Hepatocyte (in vitro differentiated cells): ENCODE measurements around the gene OR5AC2. TPM values are rescaled to one million over a fixed set of nuclear protein-coding genes. Genes with fewer than 3 reads are reported as not detected.

Experiments
- DNase-seq: peaks from one replicate; pipeline ENCODE4 v3.0.0-alpha.2; 2016; ENCODE audit warnings: low spot score
- H2AFZ ChIP-seq: fragments of 200-600 bp; sonication (generic); 2 replicates; pipeline ENCODE4 v1.6.0; 2016; ENCODE audit warnings: antibody characterized with exemption, mild to moderate bottlenecking
- H3K27ac ChIP-seq: fragments of 200-600 bp; sonication (generic); 2 replicates; pipeline ENCODE4 v1.5.1; 2016; ENCODE audit warnings: mild to moderate bottlenecking
- H3K27me3 ChIP-seq: fragments of 200-600 bp; sonication (generic); 2 replicates; pipeline ENCODE4 v1.6.1; 2016
- H3K36me3 ChIP-seq: fragments of 200-600 bp; sonication (generic); replicated peaks from 2 replicates; pipeline ENCODE4 v1.5.1; 2016; ENCODE audit warnings: low read depth; ENCODE audit not compliant: insufficient read depth
- H3K4me1 ChIP-seq: fragments of 200-600 bp; sonication (generic); 2 replicates; pipeline ENCODE4 v1.5.1; 2016; ENCODE audit warnings: mild to moderate bottlenecking, moderate library complexity; ENCODE audit not compliant: insufficient read depth
- H3K4me2 ChIP-seq: fragments of 200-600 bp; sonication (generic); 2 replicates; pipeline ENCODE4 v1.6.0; 2016
- H3K4me3 ChIP-seq: fragments of 200-600 bp; sonication (generic); 2 replicates; pipeline ENCODE4 v1.5.1; 2016; ENCODE audit warnings: mild to moderate bottlenecking
- H3K79me2 ChIP-seq: fragments of 200-600 bp; sonication (generic); 2 replicates; pipeline ENCODE4 v1.6.0; 2017; ENCODE audit warnings: mild to moderate bottlenecking
- H3K9me2 ChIP-seq: fragments of 200-600 bp; sonication (generic); replicated peaks from 2 replicates; pipeline ENCODE4 v1.6.0; 2017; ENCODE audit warnings: mild to moderate bottlenecking; ENCODE audit not compliant: insufficient read depth
- H3K9me3 ChIP-seq: fragments of 200-600 bp; sonication (generic); 2 replicates; pipeline ENCODE4 v1.5.1; 2016; ENCODE audit warnings: low read depth, mild to moderate bottlenecking
- H4K20me1 ChIP-seq: fragments of 200-600 bp; sonication (generic); 2 replicates; pipeline ENCODE4 v1.6.0; 2016; ENCODE audit warnings: mild to moderate bottlenecking; ENCODE audit not compliant: insufficient read depth, poor library complexity, severe bottlenecking
- EZH2 ChIP-seq: fragments of 200-600 bp; sonication (generic); IDR thresholded peaks from 2 replicates; pipeline ENCODE4 v1.6.1; 2016; ENCODE audit warnings: antibody characterized with exemption, mild to moderate bottlenecking, borderline replicate concordance
- EZH2phosphoT487 ChIP-seq: fragments of 200-600 bp; sonication (generic); IDR thresholded peaks from one replicate; pipeline ENCODE4 v1.6.1; 2018; ENCODE audit warnings: antibody characterized with exemption, mild to moderate bottlenecking, low read depth, moderate library complexity; ENCODE audit not compliant: unreplicated experiment, severe bottlenecking
- WGBS: methylation state at CpG from one replicate; pipeline ENCODE4 v1.1.6; 2016; ENCODE audit warnings: low lambda C conversion rate; ENCODE audit errors: missing lambda C conversion rate; 5-methylcytosine and 5-hydroxymethylcytosine counted together
- polyA plus RNA-seq: library from polyadenylated mRNA; unstranded; fragments of >200 nt; fragmentation: Nextera tagmentation; extraction: Ambion mirVana; gene quantifications from 2 replicates; pipeline ENCODE4 v1.2.1, GENCODE V29; 2016
- total RNA-seq: library from RNA; depleted of rRNA; stranded (reverse); fragments of >200 nt; gene quantifications from 2 replicates; pipeline ENCODE4 v1.2.3, GENCODE V29; 2014
- TF ChIP-seq, protein P1 (sequence below): fragments of 200-600 bp; sonication (generic); IDR thresholded peaks from 2 replicates; pipeline ENCODE4 v1.5.1; 2016; ENCODE audit warnings: antibody characterized with exemption, mild to moderate bottlenecking; ENCODE audit not compliant: poor library complexity

Gene OR5AC2
- total and polyA plus RNA-seq, 2 experiments from 2014 or later = not detected

DNA sequence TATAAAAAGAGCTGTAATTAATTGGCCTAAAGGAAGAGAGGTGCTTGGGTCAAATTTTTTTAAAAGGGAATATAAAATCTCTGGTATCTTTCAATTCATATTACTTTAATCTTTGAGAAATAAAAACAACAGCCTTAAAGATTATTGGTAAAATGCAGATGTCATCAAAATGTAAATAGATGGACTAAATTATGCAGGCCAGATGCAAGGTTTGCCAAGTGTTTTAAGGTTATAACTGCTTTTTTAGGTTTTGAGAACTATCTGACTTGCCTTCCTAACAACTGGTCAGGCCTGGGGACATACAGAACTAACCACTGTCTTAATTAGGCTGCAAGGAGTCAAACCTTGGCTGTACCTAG lies 23.6 kb downstream of the OR5AC2 start:
- Histone ChIP-seq H3K4me2 (no peak overlapping the region), H4K20me1 (no peaks in the 10 kb centered on the region), H3K36me3 (no peaks in the 10 kb centered on the region), H3K9me3 (peaks cover 5% of the 10 kb centered on the region), H3K4me3 (no peak overlapping the region), H3K4me1 (no peaks in the 10 kb centered on the region), H3K27me3 (no peaks in the 10 kb centered on the region), H3K27ac (no peak overlapping the region), H3K79me2 (no peaks in the 10 kb centered on the region), H2AFZ (no peak overlapping the region), H3K9me2 (no peaks in the 10 kb centered on the region)
- TF ChIP-seq EZH2 = no peak
- TF ChIP-seq, protein P1, sequence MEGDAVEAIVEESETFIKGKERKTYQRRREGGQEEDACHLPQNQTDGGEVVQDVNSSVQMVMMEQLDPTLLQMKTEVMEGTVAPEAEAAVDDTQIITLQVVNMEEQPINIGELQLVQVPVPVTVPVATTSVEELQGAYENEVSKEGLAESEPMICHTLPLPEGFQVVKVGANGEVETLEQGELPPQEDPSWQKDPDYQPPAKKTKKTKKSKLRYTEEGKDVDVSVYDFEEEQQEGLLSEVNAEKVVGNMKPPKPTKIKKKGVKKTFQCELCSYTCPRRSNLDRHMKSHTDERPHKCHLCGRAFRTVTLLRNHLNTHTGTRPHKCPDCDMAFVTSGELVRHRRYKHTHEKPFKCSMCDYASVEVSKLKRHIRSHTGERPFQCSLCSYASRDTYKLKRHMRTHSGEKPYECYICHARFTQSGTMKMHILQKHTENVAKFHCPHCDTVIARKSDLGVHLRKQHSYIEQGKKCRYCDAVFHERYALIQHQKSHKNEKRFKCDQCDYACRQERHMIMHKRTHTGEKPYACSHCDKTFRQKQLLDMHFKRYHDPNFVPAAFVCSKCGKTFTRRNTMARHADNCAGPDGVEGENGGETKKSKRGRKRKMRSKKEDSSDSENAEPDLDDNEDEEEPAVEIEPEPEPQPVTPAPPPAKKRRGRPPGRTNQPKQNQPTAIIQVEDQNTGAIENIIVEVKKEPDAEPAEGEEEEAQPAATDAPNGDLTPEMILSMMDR = no peak
- TF ChIP-seq EZH2phosphoT487 = no peak
- no peak for DNase-seq

DNA sequence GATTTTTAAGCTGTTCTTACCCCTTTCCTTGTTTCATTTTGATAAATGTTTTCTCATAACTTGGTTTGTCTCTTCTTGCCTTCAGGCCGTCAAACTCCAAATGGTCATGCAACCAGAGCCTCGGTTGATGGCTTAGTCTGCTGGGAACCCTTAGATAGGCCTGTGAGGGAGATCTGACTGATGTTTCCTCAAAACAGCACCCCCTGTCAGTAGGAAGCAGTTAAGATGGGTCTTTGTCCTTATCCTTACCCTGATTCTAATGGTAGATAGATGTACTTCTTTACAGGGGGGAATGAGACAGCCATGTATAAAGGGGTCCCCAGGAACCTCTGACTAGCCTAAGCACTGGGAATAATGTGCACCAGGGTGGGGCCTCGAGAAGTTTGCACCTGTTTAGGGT lies 27.3 kb downstream of the OR5AC2 start:
- Histone ChIP-seq H4K20me1 (no peaks in the 10 kb centered on the region), H3K79me2 (no peaks in the 10 kb centered on the region), H3K4me2 (no peak overlapping the region)

DNA sequence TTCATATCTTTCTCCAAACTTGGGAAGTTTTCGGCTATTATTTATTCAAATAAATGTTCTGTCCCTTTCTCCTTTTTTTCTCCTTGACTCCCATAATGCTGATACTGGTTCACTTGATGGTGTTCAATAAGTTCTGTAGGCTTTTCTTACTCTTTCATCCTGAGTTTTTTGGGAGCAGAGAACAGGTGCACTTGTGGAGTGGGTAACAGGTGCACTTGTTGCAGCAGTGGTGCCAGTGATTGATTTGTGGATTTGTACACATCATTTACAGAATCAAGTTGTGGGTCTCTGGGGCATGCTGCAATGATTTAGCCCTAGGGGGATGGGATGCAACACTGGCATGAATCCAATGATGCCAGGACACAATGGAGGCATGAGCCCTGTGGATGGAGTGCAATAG lies 28.7 kb downstream of the OR5AC2 start:
- Histone ChIP-seq H3K9me2 (no peaks in the 10 kb centered on the region), H2AFZ (no peak overlapping the region), H3K36me3 (no peaks in the 10 kb centered on the region), H3K27me3 (no peaks in the 10 kb centered on the region), H3K79me2 (no peaks in the 10 kb centered on the region), H3K4me3 (no peak overlapping the region), H3K27ac (no peak overlapping the region), H3K4me2 (no peak overlapping the region), H3K4me1 (no peaks in the 10 kb centered on the region), H4K20me1 (no peaks in the 10 kb centered on the region), H3K9me3 (peaks cover 5% of the 10 kb centered on the region)
- no peak for DNase-seq
- TF ChIP-seq EZH2phosphoT487 = no peak
- no peak for TF ChIP-seq EZH2
- TF ChIP-seq, protein P1 = no peak
- 88% methylated on average over 1 of the region's 1 CpG for WGBS

More for the DNA sequence above, 27.3 kb downstream of the OR5AC2 start:
- Histone ChIP-seq H2AFZ (no peak overlapping the region), H3K27me3 (no peaks in the 10 kb centered on the region), H3K36me3 (no peaks in the 10 kb centered on the region), H3K27ac (no peak overlapping the region), H3K4me3 (no peak overlapping the region), H3K9me2 (no peaks in the 10 kb centered on the region), H3K9me3 (peaks cover 5% of the 10 kb centered on the region), H3K4me1 (no peaks in the 10 kb centered on the region)
- 79% methylated on average over 3 of the region's 3 CpGs for WGBS
- TF ChIP-seq EZH2 = no peak
- no peak for TF ChIP-seq EZH2phosphoT487
- TF ChIP-seq, protein P1 = no peak
- no peak for DNase-seq

DNA sequence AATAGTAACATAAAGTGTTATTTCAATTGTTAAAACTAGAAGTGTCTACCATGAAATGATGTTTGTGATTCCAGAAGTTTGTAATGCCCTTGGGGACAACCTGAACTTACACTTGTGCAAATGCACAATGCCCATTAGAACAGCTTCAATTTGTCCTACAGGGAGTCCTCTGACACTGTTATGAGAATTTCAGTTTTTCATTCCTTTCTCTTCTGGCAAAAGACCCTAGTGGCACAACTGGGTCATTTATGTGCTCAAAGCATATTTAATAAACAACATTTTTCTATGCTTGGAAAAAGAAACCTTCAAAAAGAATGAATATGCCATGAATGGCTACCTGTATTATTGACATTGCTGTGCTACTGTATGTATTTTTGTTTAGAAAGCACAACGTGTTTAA lies 43.4 kb downstream of the OR5AC2 start, which contains the start of gene OR5H1:
Gene OR5H1, plus strand, starts transcription at position 301 of the 400 bp plus-strand sequence. CDS start 1,977 bp downstream, outside the sequence.
- H3K9me3 ChIP-seq = no peaks in the 10 kb centered on the region
- TF ChIP-seq, protein P1 = no peak
- TF ChIP-seq EZH2phosphoT487 (no peak), EZH2 (no peak)
- WGBS = 90% methylated on average over 1 of the region's 1 CpG
- no peaks in the 10 kb centered on the region for H3K36me3 ChIP-seq
- H2AFZ ChIP-seq = no peak within 1 kb of the TSS
- no peak within 1 kb of the TSS for H3K4me2 ChIP-seq
- H4K20me1 ChIP-seq = no peaks in the 10 kb centered on the region
- H3K27ac ChIP-seq = no peak within 1 kb of the TSS
- no peaks in the 10 kb centered on the region for H3K27me3 ChIP-seq
- H3K4me3 ChIP-seq = no peak within 1 kb of the TSS
- DNase-seq = no peak
- H3K4me1 ChIP-seq = no peaks in the 10 kb centered on the region
- peaks cover 5% of the 10 kb centered on the region for H3K9me2 ChIP-seq
- no peaks in the 10 kb centered on the region for H3K79me2 ChIP-seq
